Stimulated activated memory B cell treated with anti-CD40 and anti-IgM and Interleukin-4, amounts not matched to agents 10 μg/mL and 1 μg/mL and 100 μg/mL, for 72 hours (primary cell): ENCODE results near the gene BBS12.

Source experiments
- ATAC-seq: fragments of 150-1000 bp; cut with Tn5 transposase; 2 replicates; pipeline ENCODE4 v1.10.0; 2021
- H3K27ac Mint-ChIP-seq: one replicate; pipeline ENCODE4 v1.8.0; 2022; ENCODE audit warnings: mild to moderate bottlenecking, mixed read lengths
- H3K27me3 Mint-ChIP-seq: one replicate; pipeline ENCODE4 v1.8.0; 2022; ENCODE audit warnings: mixed read lengths
- H3K36me3 Mint-ChIP-seq: one replicate; pipeline ENCODE4 v1.8.0; 2022; ENCODE audit warnings: mixed read lengths
- H3K4me1 Mint-ChIP-seq: one replicate; pipeline ENCODE4 v1.8.0; 2022; ENCODE audit warnings: mixed read lengths
- H3K4me3 Mint-ChIP-seq: one replicate; pipeline ENCODE4 v1.8.0; 2022; ENCODE audit warnings: mild to moderate bottlenecking, moderate library complexity, mixed read lengths
- H3K9me3 Mint-ChIP-seq: one replicate; pipeline ENCODE4 v1.8.0; 2022; ENCODE audit warnings: mixed read lengths

Gene BBS12

DNA sequence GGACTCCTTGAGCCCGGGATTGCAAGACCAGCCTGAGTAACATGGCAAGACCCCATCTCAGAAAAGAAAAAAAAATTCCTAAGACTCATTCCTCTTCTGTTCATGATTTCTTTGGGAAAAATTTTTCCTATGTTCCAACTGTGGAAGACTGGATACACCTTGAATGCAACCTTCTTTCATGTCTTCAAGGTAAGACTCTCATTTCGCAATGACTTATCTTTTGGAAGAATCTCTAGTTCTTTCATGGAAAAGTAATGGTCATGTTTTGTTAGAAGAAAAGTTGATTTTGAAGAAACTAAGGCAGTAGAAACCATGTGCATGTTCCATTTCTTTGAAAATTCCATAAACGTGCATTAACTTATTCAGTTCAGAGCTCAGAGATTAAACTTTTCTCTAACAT lies 26.0 kb upstream of the BBS12 start:
- Mint-ChIP-seq H3K27me3 (peaks cover 28% of the 10 kb centered on the region), H3K27ac (no peak overlapping the region), H3K9me3 (no peaks in the 10 kb centered on the region), H3K36me3 (no peaks in the 10 kb centered on the region), H3K4me3 (no peak overlapping the region), H3K4me1 (peaks cover 12% of the 10 kb centered on the region)
- ATAC-seq: no peak

DNA sequence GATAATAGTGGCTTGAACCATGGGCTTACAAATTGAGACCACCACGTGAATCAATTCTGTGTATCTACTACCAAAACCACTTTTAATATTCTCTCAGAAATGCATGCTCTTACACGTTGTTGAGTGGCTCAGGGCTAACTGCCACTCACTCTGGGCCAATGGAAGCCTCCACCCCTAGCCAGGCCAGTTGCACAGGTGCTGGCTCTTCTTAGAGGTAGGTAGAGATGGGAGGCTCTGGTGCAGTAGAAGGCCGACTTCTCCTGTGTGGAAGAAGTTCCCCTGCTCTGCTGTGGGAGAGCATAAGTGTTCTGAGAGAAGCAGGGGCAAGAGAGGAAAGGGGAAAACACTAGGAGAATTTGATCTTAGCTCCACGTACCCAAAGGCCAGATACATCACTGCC lies 25.0 kb upstream of the BBS12 start:
- H3K36me3 Mint-ChIP-seq: no peaks in the 10 kb centered on the region
- ATAC-seq: no peak
- no peak overlapping the region for H3K4me3 Mint-ChIP-seq
- H3K27ac Mint-ChIP-seq: no peak overlapping the region
- H3K27me3 Mint-ChIP-seq: peaks cover 30% of the 10 kb centered on the region
- peaks cover 12% of the 10 kb centered on the region for H3K4me1 Mint-ChIP-seq
- no peaks in the 10 kb centered on the region for H3K9me3 Mint-ChIP-seq

DNA sequence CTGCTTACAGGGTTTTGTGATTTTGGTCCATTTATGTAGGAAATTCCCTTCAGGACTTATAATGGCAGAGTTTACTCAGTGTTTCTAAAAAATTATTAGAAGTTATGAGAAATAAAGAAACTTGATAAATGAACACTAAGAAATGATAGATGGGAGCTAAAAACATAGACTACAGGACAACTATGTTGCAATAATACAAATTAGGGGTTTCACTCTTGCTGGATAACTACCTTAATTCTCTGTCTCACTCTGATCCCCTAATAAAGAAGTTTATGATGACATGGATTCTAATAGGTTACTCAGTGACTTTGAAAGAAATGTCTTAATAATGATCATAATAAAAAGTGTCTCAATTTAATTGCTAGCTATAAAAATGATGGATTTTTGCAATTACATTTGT lies 23.3 kb upstream of the BBS12 start:
- H3K36me3 Mint-ChIP-seq: no peaks in the 10 kb centered on the region
- peaks cover 30% of the 10 kb centered on the region for H3K27me3 Mint-ChIP-seq
- no peaks in the 10 kb centered on the region for H3K9me3 Mint-ChIP-seq
- no peak for ATAC-seq
- no peak overlapping the region for H3K4me3 Mint-ChIP-seq
- H3K27ac Mint-ChIP-seq: no peak overlapping the region
- H3K4me1 Mint-ChIP-seq: peaks cover 12% of the 10 kb centered on the region

DNA sequence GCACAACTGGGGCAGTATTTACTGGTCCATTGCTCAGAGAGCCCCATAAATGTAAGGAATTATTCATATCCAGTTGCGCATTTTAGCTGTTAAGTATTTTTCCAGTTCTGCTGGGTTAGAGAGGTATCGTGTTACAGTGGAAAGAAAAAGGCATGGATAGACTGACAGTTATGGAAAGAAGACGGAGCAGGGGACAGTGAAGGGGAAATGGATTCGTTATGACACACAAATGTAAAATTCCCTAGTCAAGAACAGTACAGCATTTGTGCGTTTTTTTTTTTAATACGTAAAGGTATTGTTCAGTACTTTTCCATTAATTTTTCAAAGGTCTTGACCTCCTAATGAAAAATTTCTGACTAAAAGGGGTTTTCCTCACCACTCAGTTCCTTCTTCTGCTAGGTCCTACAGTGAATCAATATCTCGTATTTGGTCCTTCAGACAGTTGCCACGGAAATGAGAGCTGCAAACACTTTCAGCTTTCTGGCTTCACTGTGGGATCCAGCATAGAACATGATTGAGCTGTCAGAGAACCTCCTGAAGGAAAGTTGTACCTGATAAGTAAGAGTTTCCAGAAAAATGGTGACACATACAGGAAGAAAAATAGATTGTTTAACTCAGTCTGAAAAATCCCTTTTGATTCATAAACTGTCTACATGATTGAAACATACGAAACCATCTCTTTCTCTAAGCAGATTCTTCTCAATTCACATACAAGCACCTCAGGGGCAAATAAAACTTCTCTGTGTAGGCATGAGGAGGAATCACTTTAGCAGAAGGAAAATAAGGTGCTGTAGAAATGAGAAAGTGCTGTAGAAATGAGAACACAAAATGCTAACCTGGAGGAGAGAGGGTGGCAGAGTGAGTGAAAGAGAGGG lies 21.8 kb upstream of the BBS12 start:
- Mint-ChIP-seq H3K27me3 (peaks cover 24% of the 10 kb centered on the region), H3K36me3 (no peaks in the 10 kb centered on the region), H3K4me3 (peak overlapping the region; percentile 8), H3K4me1 (peaks cover 12% of the 10 kb centered on the region), H3K27ac (peak overlapping the region; percentile 73), H3K9me3 (no peaks in the 10 kb centered on the region)
- ATAC-seq: peak; percentile 84

DNA sequence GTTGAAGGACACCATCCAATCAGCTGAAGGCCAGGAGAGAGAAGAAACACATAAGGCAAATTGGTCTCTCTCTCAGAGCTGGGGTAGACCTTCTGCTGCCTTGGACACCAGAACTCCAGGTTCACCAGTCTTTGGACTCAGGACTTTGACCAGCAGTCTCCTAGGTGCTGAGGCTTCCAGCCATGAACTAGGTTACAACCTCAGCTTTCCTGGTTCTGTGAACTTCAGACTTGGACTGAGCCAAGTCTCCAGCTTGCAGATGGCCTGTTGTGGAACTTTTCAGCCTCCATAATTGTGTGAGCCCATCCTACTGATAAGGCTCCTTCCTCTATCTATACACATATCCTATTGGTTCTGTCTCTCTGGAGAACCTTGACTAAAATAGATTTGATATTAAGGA lies 20.6 kb upstream of the BBS12 start:
- no peak overlapping the region for H3K27ac Mint-ChIP-seq
- no peak overlapping the region for H3K4me3 Mint-ChIP-seq
- H3K36me3 Mint-ChIP-seq: no peaks in the 10 kb centered on the region
- peaks cover 12% of the 10 kb centered on the region for H3K4me1 Mint-ChIP-seq
- peaks cover 24% of the 10 kb centered on the region for H3K27me3 Mint-ChIP-seq
- ATAC-seq: no peak
- H3K9me3 Mint-ChIP-seq: no peaks in the 10 kb centered on the region

DNA sequence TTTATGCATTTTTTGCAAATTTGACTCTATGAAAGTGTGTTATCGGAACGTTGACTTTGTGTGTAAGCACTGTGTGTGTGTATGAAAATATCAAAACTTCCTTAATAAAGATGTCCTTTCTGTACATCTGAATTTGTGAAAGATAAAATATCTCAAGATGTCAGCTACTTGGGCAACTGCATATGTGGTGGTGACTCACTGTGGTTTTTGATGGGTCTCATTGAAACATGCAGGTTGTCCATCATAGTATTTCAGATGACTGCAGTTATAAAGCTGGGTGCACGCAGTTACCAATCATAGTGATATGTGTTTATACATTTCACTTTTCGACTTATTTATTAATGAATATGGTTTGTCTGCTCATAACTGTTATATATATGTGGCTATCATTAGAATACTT lies 19.7 kb upstream of the BBS12 start:
- Mint-ChIP-seq H3K9me3 (no peaks in the 10 kb centered on the region), H3K4me3 (no peak overlapping the region), H3K36me3 (no peaks in the 10 kb centered on the region), H3K27me3 (peaks cover 25% of the 10 kb centered on the region), H3K4me1 (peaks cover 12% of the 10 kb centered on the region), H3K27ac (no peak overlapping the region)
- no peak for ATAC-seq

DNA sequence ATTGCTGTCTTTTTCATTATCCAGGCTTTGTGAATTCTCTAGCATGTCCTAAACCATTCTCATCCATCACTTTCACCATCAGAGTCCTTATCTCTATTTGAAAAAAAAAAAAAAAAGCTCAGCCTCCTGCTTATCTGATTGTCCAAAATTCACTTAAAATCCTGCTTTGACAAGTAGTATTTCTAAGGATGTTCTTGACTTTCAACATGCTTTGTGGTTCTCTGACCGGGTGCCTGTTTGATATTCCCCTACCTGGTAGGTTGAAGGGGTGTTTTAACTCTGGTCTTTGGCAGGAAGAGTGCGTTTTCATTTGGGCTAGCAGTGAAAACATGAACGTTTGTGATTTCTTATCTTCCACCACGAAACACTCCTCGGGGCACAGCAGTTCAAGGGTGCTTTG lies 17.3 kb upstream of the BBS12 start:
- Mint-ChIP-seq H3K27me3 (peaks cover 20% of the 10 kb centered on the region), H3K36me3 (no peaks in the 10 kb centered on the region), H3K4me1 (peaks cover 11% of the 10 kb centered on the region), H3K4me3 (no peak overlapping the region), H3K27ac (no peak overlapping the region), H3K9me3 (no peaks in the 10 kb centered on the region)
- no peak for ATAC-seq

DNA sequence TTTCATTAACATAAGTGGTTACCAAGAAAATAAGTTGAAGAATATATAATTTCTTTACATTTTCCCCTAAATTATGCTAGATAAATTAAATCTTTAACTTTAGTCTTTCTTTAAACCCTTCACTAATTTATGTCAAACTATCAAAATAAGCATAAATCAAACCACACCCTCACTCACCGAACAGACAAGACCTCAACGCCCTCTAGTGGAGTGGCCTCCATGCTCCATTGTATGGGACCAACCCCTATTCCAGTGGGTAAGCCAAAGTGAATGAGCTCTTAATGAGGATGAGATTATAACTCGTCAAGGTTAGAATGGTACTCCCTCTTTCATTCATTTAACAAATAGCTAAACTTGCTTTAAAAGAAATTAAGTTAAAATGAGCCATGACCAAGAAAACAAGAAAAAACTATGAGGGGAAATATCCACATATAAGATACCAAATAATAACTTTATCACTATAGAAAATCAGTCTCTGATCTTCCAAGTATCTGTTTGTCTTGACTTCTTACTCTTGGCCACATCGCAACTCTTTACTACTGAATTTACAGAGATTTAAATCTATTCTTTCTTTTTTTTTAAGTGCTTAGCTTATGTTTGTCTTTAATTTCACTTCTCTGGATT lies 15.6 kb upstream of the BBS12 start:
- no peak overlapping the region for H3K4me3 Mint-ChIP-seq
- peaks cover 8% of the 10 kb centered on the region for H3K27me3 Mint-ChIP-seq
- H3K36me3 Mint-ChIP-seq: no peaks in the 10 kb centered on the region
- H3K9me3 Mint-ChIP-seq: no peaks in the 10 kb centered on the region
- H3K4me1 Mint-ChIP-seq: no peaks in the 10 kb centered on the region
- ATAC-seq: peak; percentile 80
- H3K27ac Mint-ChIP-seq: no peak overlapping the region

DNA sequence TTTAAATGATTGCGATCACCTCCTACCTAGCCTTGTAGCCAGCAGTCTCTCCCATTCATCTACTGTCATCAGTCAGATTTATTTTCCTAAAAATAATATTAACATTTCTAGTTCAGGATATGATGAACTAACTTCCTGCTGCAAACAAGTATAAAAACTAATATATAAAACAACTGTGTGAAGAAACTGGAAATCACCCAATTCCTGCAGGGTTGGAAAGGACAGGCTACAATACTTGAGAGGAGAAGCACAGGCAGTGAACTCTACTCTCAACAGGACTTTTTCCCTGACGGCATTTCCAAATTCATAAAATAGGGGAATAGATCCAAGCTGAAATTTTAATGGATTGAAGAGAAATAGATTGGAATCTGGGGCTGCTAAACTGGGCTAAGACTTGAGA lies 14.2 kb upstream of the BBS12 start:
- H3K4me3 Mint-ChIP-seq: no peak overlapping the region
- peaks cover 8% of the 10 kb centered on the region for H3K27me3 Mint-ChIP-seq
- ATAC-seq: no peak
- H3K9me3 Mint-ChIP-seq: no peaks in the 10 kb centered on the region
- no peaks in the 10 kb centered on the region for H3K36me3 Mint-ChIP-seq
- H3K4me1 Mint-ChIP-seq: no peaks in the 10 kb centered on the region
- H3K27ac Mint-ChIP-seq: no peak overlapping the region

DNA sequence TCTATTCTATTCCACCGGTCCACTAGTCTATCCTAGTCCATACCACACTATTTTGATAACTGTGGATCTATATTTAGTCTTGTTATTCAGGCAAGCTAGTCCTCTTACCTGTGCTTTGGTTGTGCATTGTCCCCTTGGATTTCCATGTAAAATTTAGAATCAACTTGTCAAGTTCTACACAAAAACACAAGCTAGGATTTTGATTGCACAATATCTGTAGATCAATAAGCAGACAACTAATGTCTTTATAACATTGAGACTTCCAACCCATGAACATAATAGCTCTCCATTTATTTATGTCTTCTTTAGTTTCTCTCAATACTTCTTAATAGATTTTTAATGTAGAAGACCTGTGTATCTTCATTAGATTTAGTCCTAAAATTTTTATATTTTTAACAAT lies 10.2 kb upstream of the BBS12 start:
- Mint-ChIP-seq H3K9me3 (no peaks in the 10 kb centered on the region), H3K27me3 (peaks cover 14% of the 10 kb centered on the region), H3K27ac (no peak overlapping the region), H3K4me3 (no peak overlapping the region), H3K36me3 (no peaks in the 10 kb centered on the region), H3K4me1 (no peaks in the 10 kb centered on the region)
- ATAC-seq: no peak

DNA sequence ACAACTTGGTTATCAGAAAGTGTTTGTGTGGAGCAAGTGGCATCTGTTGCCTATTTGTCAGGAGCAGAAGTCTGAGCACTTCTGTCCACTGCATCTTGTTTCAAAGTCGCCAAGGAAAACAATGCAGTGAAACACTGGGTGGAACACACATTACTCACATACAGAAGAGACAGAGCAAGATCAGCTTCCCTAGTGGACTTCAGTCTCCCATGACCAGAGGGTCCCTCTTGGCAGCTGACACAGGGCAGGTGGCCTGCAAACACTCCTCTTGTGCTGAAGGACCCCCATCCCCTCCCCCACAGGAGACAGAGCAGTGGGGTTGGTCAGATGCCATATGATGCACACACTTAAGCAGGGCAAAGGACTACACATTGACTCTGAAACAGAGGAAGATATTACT lies 3.6 kb upstream of the BBS12 start:
- Mint-ChIP-seq H3K9me3 (no peaks in the 10 kb centered on the region), H3K36me3 (no peaks in the 10 kb centered on the region), H3K27ac (no peak overlapping the region), H3K27me3 (peaks cover 9% of the 10 kb centered on the region), H3K4me3 (no peak overlapping the region), H3K4me1 (peaks cover 11% of the 10 kb centered on the region)
- no peak for ATAC-seq

DNA sequence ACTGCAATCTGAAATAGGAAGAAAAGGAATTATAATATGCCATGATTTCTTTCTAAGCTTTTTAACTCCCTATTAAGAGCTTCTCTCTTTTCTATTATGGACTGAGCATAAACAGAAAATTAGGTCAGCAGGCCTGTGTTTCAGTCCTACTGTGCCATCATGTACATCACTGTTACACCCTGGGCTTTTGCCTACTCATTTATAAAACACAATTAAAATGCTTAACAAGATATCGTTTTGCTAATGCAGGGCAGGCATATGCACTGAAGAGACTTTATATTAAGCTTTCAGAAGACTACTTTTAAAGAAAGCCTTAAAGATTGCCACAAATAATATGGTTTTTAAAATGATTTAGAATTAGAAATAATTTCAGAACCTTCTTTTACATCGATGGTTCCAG lies 828 bp upstream of the BBS12 start:
- no peak for ATAC-seq
- Mint-ChIP-seq H3K27ac (peak overlapping the region; percentile 79), H3K27me3 (no peaks in the 10 kb centered on the region), H3K9me3 (no peaks in the 10 kb centered on the region), H3K4me1 (peaks cover 18% of the 10 kb centered on the region), H3K4me3 (no peak overlapping the region), H3K36me3 (peaks cover 6% of the 10 kb centered on the region)

DNA sequence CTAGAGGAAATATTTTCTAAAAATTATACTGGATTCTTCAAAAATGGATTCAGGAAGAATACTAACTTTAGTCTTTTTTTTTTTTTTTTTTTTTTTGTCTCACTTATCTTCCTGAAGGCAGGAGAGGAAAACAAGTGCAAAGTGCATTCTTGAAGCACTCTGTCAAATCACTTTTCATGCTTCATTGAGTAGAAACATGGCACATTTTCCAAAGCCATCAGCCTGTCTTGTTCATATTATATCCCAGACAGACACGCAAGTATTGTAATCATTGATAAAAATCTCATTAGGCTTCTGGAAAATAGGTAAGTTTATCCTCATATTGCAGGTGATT lies 1.2 kb downstream of the BBS12 start:
- H3K4me3 Mint-ChIP-seq: no peak overlapping the region
- H3K27ac Mint-ChIP-seq: peak overlapping the region; percentile 79
- H3K36me3 Mint-ChIP-seq: peaks cover 15% of the 10 kb centered on the region
- H3K9me3 Mint-ChIP-seq: no peaks in the 10 kb centered on the region
- H3K27me3 Mint-ChIP-seq: no peaks in the 10 kb centered on the region
- no peak for ATAC-seq
- peaks cover 18% of the 10 kb centered on the region for H3K4me1 Mint-ChIP-seq

DNA sequence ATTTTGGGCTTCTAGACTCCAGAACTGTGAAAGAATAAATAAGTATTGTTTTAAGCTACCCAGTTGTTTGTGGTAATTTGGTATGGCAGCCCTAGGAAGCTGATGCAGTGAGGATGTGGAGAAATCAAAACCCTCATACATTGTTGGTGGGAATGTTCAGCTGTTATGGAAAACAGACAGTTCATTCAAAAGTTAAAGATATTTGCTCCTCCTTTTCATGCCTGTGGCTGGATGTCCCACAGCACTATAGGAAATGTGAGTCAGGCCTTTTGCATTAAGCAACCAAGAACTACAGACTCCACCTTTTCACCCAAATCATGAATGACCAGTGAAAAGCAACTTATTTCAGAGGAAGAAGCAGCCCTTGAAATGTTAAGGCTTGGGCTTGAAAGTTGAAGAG lies 6.7 kb downstream of the BBS12 start:
- no peak for ATAC-seq
- Mint-ChIP-seq H3K9me3 (no peaks in the 10 kb centered on the region), H3K36me3 (peaks cover 32% of the 10 kb centered on the region), H3K4me3 (no peak overlapping the region), H3K27ac (no peak overlapping the region), H3K4me1 (peaks cover 7% of the 10 kb centered on the region), H3K27me3 (no peaks in the 10 kb centered on the region)

DNA sequence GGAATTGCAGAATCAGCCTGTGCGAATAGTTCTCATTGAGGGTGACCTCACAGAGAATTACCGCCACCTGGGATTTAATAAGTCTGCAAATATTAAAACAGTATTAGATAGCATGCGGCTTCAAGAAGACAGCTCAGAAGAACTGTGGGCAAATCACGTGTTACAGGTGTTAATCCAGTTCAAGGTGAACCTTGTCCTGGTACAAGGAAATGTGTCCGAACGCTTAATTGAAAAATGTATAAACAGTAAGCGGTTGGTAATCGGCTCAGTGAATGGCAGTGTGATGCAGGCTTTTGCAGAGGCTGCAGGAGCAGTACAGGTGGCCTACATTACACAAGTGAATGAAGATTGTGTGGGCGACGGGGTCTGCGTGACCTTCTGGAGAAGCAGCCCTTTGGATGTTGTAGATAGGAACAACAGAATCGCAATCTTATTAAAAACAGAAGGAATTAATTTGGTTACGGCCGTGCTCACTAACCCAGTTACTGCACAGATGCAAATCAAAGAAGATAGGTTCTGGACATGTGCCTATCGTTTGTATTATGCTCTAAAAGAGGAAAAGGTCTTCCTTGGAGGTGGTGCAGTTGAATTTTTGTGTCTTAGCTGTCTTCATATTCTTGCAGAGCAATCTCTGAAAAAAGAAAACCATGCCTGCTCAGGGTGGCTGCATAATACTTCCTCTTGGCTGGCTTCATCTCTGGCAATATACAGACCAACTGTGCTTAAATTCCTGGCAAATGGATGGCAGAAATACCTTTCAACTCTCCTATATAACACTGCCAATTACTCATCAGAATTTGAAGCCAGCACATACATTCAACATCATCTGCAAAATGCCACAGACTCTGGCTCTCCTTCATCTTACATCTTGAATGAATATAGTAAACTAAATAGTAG lies 10.7 kb downstream of the BBS12 start:
- Mint-ChIP-seq H3K36me3 (peaks cover 17% of the 10 kb centered on the region), H3K27ac (no peak overlapping the region), H3K4me1 (no peaks in the 10 kb centered on the region), H3K27me3 (no peaks in the 10 kb centered on the region), H3K9me3 (no peaks in the 10 kb centered on the region), H3K4me3 (no peak overlapping the region)
- no peak for ATAC-seq
